Erythroblast (primary cell): ENCODE measurements around the gene DUS1L.

Experiments used
- GATA1 ChIP-seq: IDR thresholded peaks from 2 replicates; pipeline ENCODE4 v1.6.1; 2011; ENCODE audit warnings: low read depth, mild to moderate bottlenecking, control low read depth, low read length, moderate library complexity
- POLR2A ChIP-seq: IDR thresholded peaks from 2 replicates; pipeline ENCODE4 v1.6.1; 2011; ENCODE audit warnings: mild to moderate bottlenecking, low read length

GRCh38 chr17:82028966-82029365 is 36.6 kb downstream of the DUS1L start:
- no peak for TF ChIP-seq POLR2A
- TF ChIP-seq GATA1, result no peak
